H1 (cell line): ENCODE results near the gene RYR3. TPM values are rescaled to one million over a fixed set of nuclear protein-coding genes. Genes with fewer than 3 reads are reported as not detected.

ENCODE experiments used
- CTCF ChIA-PET: fragments of 300-600 bp; sonication (Branson Sonifier 250); formaldehyde crosslinking; loops from one replicate; lab custom pipeline; 2021; ENCODE audit not compliant: partially characterized antibody; lab: Charles Lee
- POLR2A ChIA-PET: fragments of 300-600 bp; sonication (Branson Sonifier 250); formaldehyde crosslinking; loops from one replicate; lab custom pipeline; 2021; ENCODE audit warnings: inconsistent platforms; ENCODE audit not compliant: partially characterized antibody; lab: Charles Lee
- DNase-seq, 2 experiments: peaks; one replicate each; pipeline versions ENCODE4 v3.0.0 to v3.0.0-alpha.2; 2010 to 2022; ENCODE audit warnings: low spot score in 2 of 2, low read depth in 1 of 2, mixed read lengths in 1 of 2
- FAIRE-seq: peaks from 2 replicates; lab custom pipeline; 2011; peaks lifted over from hg19 to GRCh38; lab: Jason Lieb, UNC
- H2AFZ ChIP-seq: 2 replicates; pipeline ENCODE4 v1.8.1; 2012; ENCODE audit warnings: low read length, inconsistent platforms
- H2AK5ac ChIP-seq: 2 replicates; pipeline ENCODE4 v1.6.1; 2013; ENCODE audit warnings: low read depth, low read length
- H2BK120ac ChIP-seq: replicated peaks from 2 replicates; pipeline ENCODE3; 2013; ENCODE audit warnings: low read depth, low read length, inconsistent platforms
- H2BK12ac ChIP-seq: 2 replicates; pipeline ENCODE4 v1.6.1; 2013; ENCODE audit warnings: low read depth, low read length
- H2BK15ac ChIP-seq: 2 replicates; pipeline ENCODE4 v1.6.1; 2013; ENCODE audit warnings: low read length
- H2BK20ac ChIP-seq: 2 replicates; pipeline ENCODE4 v1.6.1; 2013; ENCODE audit warnings: low read length
- H2BK5ac ChIP-seq: 2 replicates; pipeline ENCODE4 v1.6.1; 2013; ENCODE audit warnings: low read depth, low read length
- H3K14ac ChIP-seq: 2 replicates; pipeline ENCODE4 v1.6.1; 2013; ENCODE audit warnings: inconsistent platforms; ENCODE audit not compliant: insufficient read length
- H3K18ac ChIP-seq: 2 replicates; pipeline ENCODE4 v1.6.1; 2013; ENCODE audit warnings: low read length; ENCODE audit errors: extremely low read depth
- H3K23ac ChIP-seq: 2 replicates; pipeline ENCODE4 v1.6.1; 2013; ENCODE audit warnings: inconsistent platforms; ENCODE audit not compliant: insufficient read length
- H3K23me2 ChIP-seq: 2 replicates; pipeline ENCODE4 v1.6.1; 2013; ENCODE audit warnings: low read depth, low read length
- H3K27ac ChIP-seq: 2 replicates; pipeline ENCODE4 v1.6.1; 2011; ENCODE audit warnings: low read depth, low read length, inconsistent platforms
- H3K27me3 ChIP-seq, 4 experiments: replicated peaks in 1 of 4; 1 replicate in 1 of 4; 2 replicates in 3 of 4; pipeline versions ENCODE4 v1.6.1 to v1.8.1; 2011 to 2013; ENCODE audit warnings: low read length in 3 of 4, mild to moderate bottlenecking in 3 of 4, inconsistent platforms in 2 of 4, mixed read lengths in 2 of 4, moderate library complexity in 1 of 4; ENCODE audit not compliant: control insufficient read depth in 3 of 4, insufficient read depth in 3 of 4; ENCODE audit errors: extremely low read depth in 1 of 4
- H3K36me3 ChIP-seq, 4 experiments: 2 replicates each; pipeline versions ENCODE4 v1.6.1 to v1.8.1; 2011 to 2013; ENCODE audit warnings: mild to moderate bottlenecking in 4 of 4, low read length in 3 of 4, moderate library complexity in 2 of 4, control low read depth in 1 of 4, inconsistent platforms in 1 of 4; ENCODE audit not compliant: insufficient read depth in 4 of 4, control insufficient read depth in 2 of 4
- H3K4ac ChIP-seq: replicated peaks from 2 replicates; pipeline ENCODE3; 2013; ENCODE audit warnings: low read length, low read depth, mixed read lengths, inconsistent platforms; ENCODE audit not compliant: insufficient read length
- H3K4me1 ChIP-seq, 4 experiments: replicated peaks in 1 of 4; 1 replicate in 1 of 4; 2 replicates in 3 of 4; pipeline versions ENCODE4 v1.6.1 to v1.8.1; 2011 to 2013; ENCODE audit warnings: low read length in 3 of 4, inconsistent platforms in 2 of 4, mixed read lengths in 1 of 4; ENCODE audit not compliant: insufficient read depth in 4 of 4, control insufficient read depth in 3 of 4
- H3K4me2 ChIP-seq, 2 experiments: 2 replicates each; pipeline versions ENCODE4 v1.6.1 to v1.8.1; 2011 to 2013; ENCODE audit warnings: low read depth in 2 of 2, low read length in 2 of 2, control low read depth in 1 of 2, inconsistent platforms in 1 of 2, mild to moderate bottlenecking in 1 of 2; ENCODE audit not compliant: insufficient read depth in 1 of 2
- H3K4me3 ChIP-seq, 4 experiments: fragments of 200-600, 300-600 bp in 1 of 4; sonication (generic), shearing (Covaris generic), sonication (Bioruptor Twin) in 1 of 4; 2 replicates each; pipeline versions ENCODE4 v1.5.1 to v1.8.1; 2011 to 2016; ENCODE audit warnings: low read length in 4 of 4, low read depth in 3 of 4, control low read depth in 2 of 4, inconsistent platforms in 2 of 4, mild to moderate bottlenecking in 2 of 4, mixed read lengths in 1 of 4, moderate library complexity in 1 of 4; ENCODE audit not compliant: insufficient read depth in 2 of 4; ENCODE audit errors: extremely low read depth in 1 of 4
- H3K56ac ChIP-seq: replicated peaks from 2 replicates; pipeline ENCODE3; 2013; ENCODE audit warnings: low read depth, mild to moderate bottlenecking, mixed read lengths, low read length, inconsistent platforms; ENCODE audit not compliant: insufficient read length
- H3K79me1 ChIP-seq: 2 replicates; pipeline ENCODE4 v1.6.1; 2013; ENCODE audit warnings: low read depth, low read length, control low read depth
- H3K79me2 ChIP-seq, 2 experiments: 2 replicates each; pipeline versions ENCODE4 v1.6.1 to v1.8.1; 2012 to 2013; ENCODE audit warnings: low read length in 2 of 2, mild to moderate bottlenecking in 2 of 2, inconsistent platforms in 1 of 2; ENCODE audit not compliant: insufficient read depth in 2 of 2, control insufficient read depth in 1 of 2
- H3K9ac ChIP-seq, 4 experiments: replicated peaks in 1 of 4; 1 replicate in 1 of 4; 2 replicates in 3 of 4; pipeline versions ENCODE4 v1.6.1 to v1.8.1; 2011 to 2013; ENCODE audit warnings: low read depth in 3 of 4, low read length in 3 of 4, control low read depth in 2 of 4, mild to moderate bottlenecking in 2 of 4, moderate library complexity in 2 of 4, inconsistent platforms in 1 of 4; ENCODE audit errors: extremely low read depth in 1 of 4
- H3K9me3 ChIP-seq, 2 experiments: 2 replicates each; pipeline versions ENCODE4 v1.6.1 to v1.8.1; 2012 to 2013; ENCODE audit warnings: mild to moderate bottlenecking in 2 of 2, moderate library complexity in 2 of 2, control low read depth in 1 of 2, inconsistent platforms in 1 of 2, low read depth in 1 of 2, low read length in 1 of 2, mixed read lengths in 1 of 2; ENCODE audit not compliant: insufficient read depth in 2 of 2
- H4K20me1 ChIP-seq, 2 experiments: replicated peaks in 1 of 2; 2 replicates each; pipeline versions ENCODE3 to v1.8.1; 2011 to 2013; ENCODE audit warnings: inconsistent platforms in 2 of 2, low read length in 2 of 2, mild to moderate bottlenecking in 1 of 2; ENCODE audit not compliant: insufficient read depth in 2 of 2, control insufficient read depth in 1 of 2
- H4K5ac ChIP-seq: 2 replicates; pipeline ENCODE4 v1.6.1; 2013; ENCODE audit warnings: low read length, low read depth, mixed read lengths, inconsistent platforms; ENCODE audit not compliant: insufficient read length
- H4K8ac ChIP-seq: 2 replicates; pipeline ENCODE4 v1.8.0; 2013; ENCODE audit warnings: mild to moderate bottlenecking, moderate library complexity, low read length, inconsistent platforms; ENCODE audit not compliant: insufficient read depth; ENCODE audit errors: extremely low read depth
- H4K91ac ChIP-seq: replicated peaks from 2 replicates; pipeline ENCODE3; 2013; ENCODE audit warnings: low read length, mixed read lengths, inconsistent platforms; ENCODE audit not compliant: insufficient read length
- ASH2L ChIP-seq: fragments of 200-600, 300-600 bp; sonication (generic); IDR thresholded peaks from one replicate; pipeline ENCODE4 v1.7.1; 2017; ENCODE audit warnings: low read length
- CBX8 ChIP-seq: fragments of 300-800, 300-1000 bp; sonication (generic); IDR thresholded peaks from 2 replicates; pipeline ENCODE4 v1.7.1; 2016; ENCODE audit warnings: low read depth, low read length, borderline replicate concordance
- KDM1A ChIP-seq: fragments of 200-600, 300-600 bp; sonication (generic); IDR thresholded peaks from 2 replicates; pipeline ENCODE4 v1.7.1; 2016; ENCODE audit warnings: mild to moderate bottlenecking, low read length, borderline replicate concordance
- RAD21 ChIP-seq, 2 experiments: IDR thresholded peaks in 1 of 2; conservative IDR thresholded peaks in 1 of 2; 2 replicates each; pipeline ENCODE4 v1.6.1; 2011; ENCODE audit warnings: low read depth in 2 of 2, low read length in 2 of 2, improper control_type of control experiment in 1 of 2, inconsistent platforms in 1 of 2, mild to moderate bottlenecking in 1 of 2, moderate library complexity in 1 of 2
- RNF2 ChIP-seq: fragments of 200-900, 300-1000 bp; sonication (generic); IDR thresholded peaks from 2 replicates; pipeline ENCODE4 v1.7.1; 2016; ENCODE audit warnings: borderline replicate concordance, low read depth, mild to moderate bottlenecking, antibody characterized with exemption, low read length; ENCODE audit not compliant: poor library complexity, severe bottlenecking; ENCODE audit errors: missing control alignments
- SIX5 ChIP-seq: IDR thresholded peaks from 2 replicates; pipeline ENCODE4 v1.6.1; 2011; ENCODE audit warnings: mild to moderate bottlenecking, low read depth, low read length
- SRF ChIP-seq: IDR thresholded peaks from 2 replicates; pipeline ENCODE4 v1.6.1; 2011; ENCODE audit warnings: mild to moderate bottlenecking, low read depth, low read length, moderate library complexity
- TAF1 ChIP-seq: IDR thresholded peaks from 2 replicates; pipeline ENCODE4 v1.6.1; 2011; ENCODE audit warnings: mild to moderate bottlenecking, low read depth, low read length
- TCF12 ChIP-seq: IDR thresholded peaks from 2 replicates; pipeline ENCODE4 v1.6.1; 2011; ENCODE audit warnings: low read depth, mild to moderate bottlenecking, low read length
- YY1 ChIP-seq: IDR thresholded peaks from 2 replicates; pipeline ENCODE4 v1.6.1; 2011; ENCODE audit warnings: low read depth, mild to moderate bottlenecking, low read length
- WGBS, 2 experiments: shearing (Covaris generic) in 1 of 2; methylation state at CpG; one replicate each; pipeline versions ENCODE4 v1.1.6 to v1.1.7; 2013 to 2015; ENCODE audit warnings: low lambda C conversion rate in 2 of 2, mixed read lengths in 2 of 2, inconsistent platforms in 1 of 2, low coverage in 1 of 2, missing lambda C conversion rate in 1 of 2; ENCODE audit not compliant: insufficient replicate concordance in 2 of 2, insufficient coverage in 1 of 2, insufficient read length in 1 of 2; ENCODE audit errors: extremely low coverage in 1 of 2, missing lambda C conversion rate in 1 of 2; 5-methylcytosine and 5-hydroxymethylcytosine counted together
- polyA plus RNA-seq, 7 experiments: library from polyadenylated mRNA; depleted of rRNA in 3 of 7; stranded (reverse) in 5 of 7; unstranded in 2 of 7; fragments of >200 nt in 5 of 7; fragments of 200-250 nt in 2 of 7; gene quantifications; 1 replicate in 5 of 7; 2 replicates in 1 of 7; 4 replicates in 1 of 7; pipeline versions ENCODE4 v1.2.1 to v1.2.3, GENCODE V29; 2011 to 2013; ENCODE audit warnings: missing spikeins in 2 of 7, mixed read lengths in 2 of 7
- total RNA-seq: library from RNA; stranded (reverse); fragmentation: NEBNext Ultra II Directional; extraction: Animal tissue kit (Norgen Biotek cat#: 25700); gene quantifications from 2 replicates; pipeline ENCODE4 v1.2.1, GENCODE V29; 2021

RYR3 gene
- total and polyA plus RNA-seq, 2 of the 8 experiments (the other 6 are each of a cell fraction or from before 2014, with no cell fraction given) = 0.33 to 3.4 TPM

- H3K23ac ChIP-seq = no peak overlapping the region
- H3K4ac ChIP-seq = no peak overlapping the region
- FAIRE-seq (no peak), DNase-seq (no peak)
- H3K4me2 ChIP-seq = no peak overlapping the region
- H2BK12ac ChIP-seq = no peak overlapping the region
- no peak overlapping the region for H3K14ac ChIP-seq
- H2AK5ac ChIP-seq = no peak overlapping the region
- H2BK15ac ChIP-seq = no peak overlapping the region
- no peak overlapping the region for H3K18ac ChIP-seq
- no peaks in the 10 kb centered on the region for H3K23me2 ChIP-seq
- no peaks in the 10 kb centered on the region for H3K9me3 ChIP-seq
- no peak overlapping the region for H2BK120ac ChIP-seq
- H3K56ac ChIP-seq = no peak overlapping the region
- no peak overlapping the region for H4K8ac ChIP-seq
- CTCF ChIA-PET = interaction anchor here (1.0 to 9.4 kb wide), 5 partner anchors 11 to 432 kb away, joined by 3 to 89 read pairs (median 6); no protein-coding TSS in a partner anchor
- H3K4me1 ChIP-seq = no peaks in the 10 kb centered on the region
- H3K4me3 ChIP-seq = no peak overlapping the region
- no peaks in the 10 kb centered on the region for H3K79me1 ChIP-seq
- H3K36me3 ChIP-seq = no peaks in the 10 kb centered on the region
- POLR2A ChIA-PET = no interaction called here
- no peak overlapping the region for H2BK20ac ChIP-seq
- 70% methylated on average over 5 of the region's 5 CpGs; no CpG with 5 or more reads in 1 of the 2 experiments for WGBS, 2 experiments
- no peaks in the 10 kb centered on the region for H3K27me3 ChIP-seq
- no peaks in the 10 kb centered on the region for H4K20me1 ChIP-seq
- no peaks in the 10 kb centered on the region for H3K79me2 ChIP-seq
- no peak overlapping the region for H2AFZ ChIP-seq
- no peak overlapping the region for H2BK5ac ChIP-seq
- no peak overlapping the region for H3K27ac ChIP-seq
- no peak overlapping the region for H4K5ac ChIP-seq
- no peak overlapping the region for H4K91ac ChIP-seq
- H3K9ac ChIP-seq = no peak overlapping the region
- no peak for TF ChIP-seq YY1
- TF ChIP-seq ASH2L = no peak
- no peak for TF ChIP-seq SRF
- no peak for TF ChIP-seq CBX8
- TF ChIP-seq TAF1 = no peak
- TF ChIP-seq RAD21 (IDR thresholded peaks at IDR 0.05 in 1 of 2, conservative IDR thresholded peaks at IDR 0.05 in 1 of 2; ENCODE audit: low read depth in 2 of 2, low read length in 2 of 2) = no peak
- TF ChIP-seq TCF12 = no peak
- TF ChIP-seq SIX5 = no peak
- TF ChIP-seq RNF2 = no peak
- TF ChIP-seq KDM1A = no peak
Measured at GRCh38 chr15:33724321-33725036, 413.7 kb downstream of the RYR3 start.
